ENCODE results near the gene RAB3B. TPM values are rescaled to one million over a fixed set of nuclear protein-coding genes. Genes with fewer than 3 reads are reported as not detected.
"Not testable (repeated sequence)": the region's sequence is repeated elsewhere in the genome, so short reads cannot be mapped to it uniquely, and the experiment has no call there.

Gene RAB3B
- total and polyA plus RNA-seq, 4 experiments from 2014 or later, result 0.06 TPM; not detected in 2

- no peaks in the 10 kb centered on the region for H3K27me3 Mint-ChIP-seq
- Histone ChIP-seq H3K27me3 (ENCODE audit: insufficient read depth, low read length) (no peaks in the 10 kb centered on the region), H3K4me1 (ENCODE audit: insufficient read depth, low read length) (peaks cover 33% of the 10 kb centered on the region), H3K36me3 (ENCODE audit: insufficient read depth, low read length) (no peaks in the 10 kb centered on the region), H3K4me3 (ENCODE audit: low read length in 2 of 2) (peak overlapping the region; percentile 80 to 88), H3K27ac (ENCODE audit: low read depth, low read length) (peak overlapping the region; percentile 81), H3K9me3 (ENCODE audit: control insufficient read depth in 1 of 2, low read length in 2 of 2) (no peaks in the 10 kb centered on the region)
- peak overlapping the region; percentile 13 to 99 (median 96) for H3K27ac Mint-ChIP-seq
- H3K9me3 Mint-ChIP-seq, result no peaks in the 10 kb centered on the region
- intact Hi-C loops (cut with micrococcal nuclease), result loop anchor here (2.0 to 5.0 kb wide), 2 partner anchors 335 to 671 kb away; partner anchors contain the start of gene CC2D1B
- H3K4me1 Mint-ChIP-seq, result peaks cover 31 to 49% (median 35%) of the 10 kb centered on the region in 4 donors
- CTCF ChIA-PET (ENCODE audit: partially characterized antibody), result no interaction called here
- POLR2A ChIA-PET (ENCODE audit: partially characterized antibody), result interaction anchor here (1.3 to 2.1 kb wide), 5 partner anchors 16 to 154 kb away, joined by 3 to 67 read pairs (median 7); partner anchors contain the start of genes BTF3L4, NRDC and TXNDC12
- peak overlapping the region; percentile 86 to 96 (median 93) for H3K4me3 Mint-ChIP-seq
- peak in 1 of 5 donors; percentile 1 for DNase-seq
- peaks cover 12 to 31% of the 10 kb centered on the region in 2 donors for H3K36me3 Mint-ChIP-seq
Observed at GRCh38 chr1:52032124-52032784, 41.8 kb upstream of the RAB3B start.

DNA sequence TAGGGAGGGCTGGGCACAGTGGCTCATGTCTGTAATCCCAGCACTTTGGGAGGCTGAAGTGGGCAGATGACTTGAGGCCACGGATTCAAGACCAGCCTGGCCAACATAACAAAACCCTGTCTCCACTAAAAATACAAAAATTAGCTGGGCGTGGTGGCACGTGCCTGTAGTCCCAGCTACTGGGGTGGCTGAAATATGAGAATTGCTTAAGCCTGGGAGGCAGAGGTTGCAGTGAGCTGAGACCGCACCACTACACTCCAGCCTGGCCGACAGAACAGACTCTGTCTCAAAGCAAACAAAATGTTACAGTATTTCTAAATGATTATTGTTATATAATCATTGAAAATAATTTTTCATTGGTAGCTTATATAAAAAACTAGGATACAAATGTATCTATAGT lies 38.3 kb upstream of the RAB3B start:
- POLR2A ChIA-PET (ENCODE audit: partially characterized antibody), result interaction anchor here (1.5 kb wide), 1 partner anchor 27 kb away, joined by 7 read pairs; the partner anchor contains the start of genes BTF3L4 and TXNDC12
- H3K9me3 Mint-ChIP-seq; H3K27me3 ChIP-seq (ENCODE audit: insufficient read depth, low read length); H3K9me3 ChIP-seq (ENCODE audit: control insufficient read depth in 1 of 2, low read length in 2 of 2); H3K4me3 Mint-ChIP-seq; H3K36me3 ChIP-seq (ENCODE audit: insufficient read depth, low read length); H3K27me3 Mint-ChIP-seq; H3K4me3 ChIP-seq (ENCODE audit: low read length in 2 of 2); DNase-seq; CTCF ChIA-PET (ENCODE audit: partially characterized antibody); H3K27ac Mint-ChIP-seq; intact Hi-C loops (cut with micrococcal nuclease); H3K27ac ChIP-seq (ENCODE audit: low read depth, low read length): not testable (repeated sequence)
- peaks cover 30% of the 10 kb centered on the region for H3K4me1 ChIP-seq (ENCODE audit: insufficient read depth, low read length)
- H3K4me1 Mint-ChIP-seq, result peaks cover 26 to 44% (median 31%) of the 10 kb centered on the region in 4 donors
- H3K36me3 Mint-ChIP-seq, result peaks cover 23 to 44% of the 10 kb centered on the region in 2 donors

DNA sequence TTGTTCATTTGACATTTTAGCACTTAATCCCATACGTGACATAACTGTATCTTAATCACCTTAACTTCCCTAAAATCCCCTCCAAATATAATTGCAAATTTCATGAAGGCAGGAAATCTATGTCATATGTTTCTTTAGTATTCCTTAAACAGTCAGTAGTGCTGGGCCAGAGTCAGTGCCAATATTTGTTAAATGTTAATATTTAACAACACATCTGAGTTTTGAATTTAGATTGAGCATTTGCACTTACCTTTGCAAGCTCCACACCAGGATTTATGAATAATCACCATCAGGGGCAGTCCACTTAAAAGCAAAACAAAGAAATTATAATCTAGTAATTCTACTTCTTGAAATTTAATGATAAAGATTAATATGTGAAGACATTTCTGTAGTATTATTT lies 37.8 kb upstream of the RAB3B start:
- H3K4me1 ChIP-seq (ENCODE audit: insufficient read depth, low read length), result peaks cover 28% of the 10 kb centered on the region
- peaks cover 25 to 44% of the 10 kb centered on the region in 2 donors for H3K36me3 Mint-ChIP-seq
- no peak overlapping the region for H3K27ac Mint-ChIP-seq
- H3K27me3 Mint-ChIP-seq, result no peaks in the 10 kb centered on the region
- POLR2A ChIA-PET (ENCODE audit: partially characterized antibody), result interaction anchor here (1.5 kb wide), 1 partner anchor 27 kb away, joined by 7 read pairs; the partner anchor contains the start of genes BTF3L4 and TXNDC12
- no peaks in the 10 kb centered on the region for H3K9me3 ChIP-seq (ENCODE audit: control insufficient read depth in 1 of 2, low read length in 2 of 2)
- intact Hi-C loops (cut with micrococcal nuclease), result no loop called here
- DNase-seq, result no peak
- H3K4me3 ChIP-seq (ENCODE audit: low read length in 2 of 2), result no peak overlapping the region
- H3K9me3 Mint-ChIP-seq, result no peaks in the 10 kb centered on the region
- H3K4me1 Mint-ChIP-seq, result peaks cover 26 to 39% (median 27%) of the 10 kb centered on the region in 4 donors
- no peak overlapping the region for H3K27ac ChIP-seq (ENCODE audit: low read depth, low read length)
- CTCF ChIA-PET (ENCODE audit: partially characterized antibody), result no interaction called here
- peaks cover 11% of the 10 kb centered on the region for H3K36me3 ChIP-seq (ENCODE audit: insufficient read depth, low read length)
- no peak overlapping the region for H3K4me3 Mint-ChIP-seq
- no peaks in the 10 kb centered on the region for H3K27me3 ChIP-seq (ENCODE audit: insufficient read depth, low read length)

GRCh38 chr1:52026278-52026677 lies 35.8 kb upstream of the RAB3B start:
- ChIA-PET POLR2A (ENCODE audit: partially characterized antibody) (no interaction called here), CTCF (ENCODE audit: partially characterized antibody) (no interaction called here)
- Mint-ChIP-seq H3K4me1 (peaks cover 11 to 20% (median 14%) of the 10 kb centered on the region in 4 donors), H3K27me3 (no peaks in the 10 kb centered on the region), H3K27ac (peak overlapping the region in 1 of 7 donors; percentile 19), H3K9me3 (no peaks in the 10 kb centered on the region), H3K36me3 (peaks cover 40 to 56% of the 10 kb centered on the region in 2 donors), H3K4me3 (no peak overlapping the region)
- Histone ChIP-seq H3K36me3 (ENCODE audit: insufficient read depth, low read length) (peaks cover 15% of the 10 kb centered on the region), H3K4me3 (ENCODE audit: low read length in 2 of 2) (no peak overlapping the region), H3K4me1 (ENCODE audit: insufficient read depth, low read length) (peaks cover 11% of the 10 kb centered on the region), H3K9me3 (ENCODE audit: control insufficient read depth in 1 of 2, low read length in 2 of 2) (no peaks in the 10 kb centered on the region), H3K27ac (ENCODE audit: low read depth, low read length) (no peak overlapping the region), H3K27me3 (ENCODE audit: insufficient read depth, low read length) (no peaks in the 10 kb centered on the region)
- intact Hi-C loops (cut with micrococcal nuclease), result no loop called here
- DNase-seq, result no peak

GRCh38 chr1:52022133-52022532 lies 31.6 kb upstream of the RAB3B start:
- no peaks in the 10 kb centered on the region for H3K27me3 Mint-ChIP-seq
- H3K36me3 Mint-ChIP-seq, result peaks cover 47 to 54% of the 10 kb centered on the region in 2 donors
- H3K4me1 ChIP-seq (ENCODE audit: insufficient read depth, low read length), result no peaks in the 10 kb centered on the region
- H3K9me3 Mint-ChIP-seq, result no peaks in the 10 kb centered on the region
- intact Hi-C loops (cut with micrococcal nuclease), result no loop called here
- H3K27ac ChIP-seq (ENCODE audit: low read depth, low read length), result no peak overlapping the region
- H3K4me1 Mint-ChIP-seq, result peaks cover 0 to 6% (median 3%) of the 10 kb centered on the region in 4 donors
- H3K27me3 ChIP-seq (ENCODE audit: insufficient read depth, low read length), result no peaks in the 10 kb centered on the region
- H3K36me3 ChIP-seq (ENCODE audit: insufficient read depth, low read length), result peaks cover 22% of the 10 kb centered on the region
- H3K27ac Mint-ChIP-seq, result no peak overlapping the region
- DNase-seq, result no peak
- ChIA-PET POLR2A (ENCODE audit: partially characterized antibody) (no interaction called here), CTCF (ENCODE audit: partially characterized antibody) (no interaction called here)
- H3K4me3 ChIP-seq (ENCODE audit: low read length in 2 of 2), result no peak overlapping the region
- H3K4me3 Mint-ChIP-seq, result no peak overlapping the region
- no peaks in the 10 kb centered on the region for H3K9me3 ChIP-seq (ENCODE audit: control insufficient read depth in 1 of 2, low read length in 2 of 2)

DNA sequence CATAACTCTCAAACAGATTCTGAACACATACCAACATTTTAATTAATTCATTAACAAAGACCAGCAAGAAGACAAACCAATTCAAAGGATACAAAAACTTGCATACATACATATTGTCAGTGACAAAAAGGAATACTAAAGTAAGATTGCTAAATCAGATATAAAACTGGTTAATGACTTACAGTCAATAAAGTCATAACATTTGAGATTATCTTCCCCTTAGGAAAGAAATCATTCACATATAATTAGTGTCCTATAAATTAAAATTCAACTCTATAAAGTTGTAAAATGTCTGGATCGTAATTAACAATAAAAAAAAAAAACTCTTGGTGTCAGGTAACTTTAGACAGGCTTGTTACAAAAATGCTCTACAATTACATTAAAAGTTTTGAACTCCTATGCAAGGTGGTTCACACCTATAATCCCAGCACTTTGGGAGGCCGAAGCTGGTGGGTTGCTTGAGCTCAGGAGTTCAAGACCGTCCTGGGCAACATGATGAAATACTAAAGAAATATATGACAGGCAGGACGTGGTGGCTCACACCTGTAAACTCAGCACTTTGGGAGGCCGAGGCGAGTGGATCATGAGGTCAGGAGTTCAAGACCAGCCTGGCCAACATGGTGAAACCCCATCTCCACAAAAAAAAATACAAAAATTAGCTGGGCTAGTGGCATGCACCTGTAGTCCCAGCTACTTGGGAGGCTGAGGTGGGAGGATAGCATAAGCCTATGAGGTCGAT lies 17.7 kb upstream of the RAB3B start:
- Mint-ChIP-seq H3K27me3 (peaks cover 10 to 14% of the 10 kb centered on the region in 2 donors), H3K27ac (no peak overlapping the region), H3K4me3 (no peak overlapping the region), H3K9me3 (no peaks in the 10 kb centered on the region), H3K4me1 (no peaks in the 10 kb centered on the region), H3K36me3 (no peaks in the 10 kb centered on the region)
- Histone ChIP-seq H3K27me3 (ENCODE audit: insufficient read depth, low read length) (no peaks in the 10 kb centered on the region), H3K4me3 (ENCODE audit: low read length in 2 of 2) (no peak overlapping the region), H3K9me3 (ENCODE audit: control insufficient read depth in 1 of 2, low read length in 2 of 2) (no peaks in the 10 kb centered on the region), H3K4me1 (ENCODE audit: insufficient read depth, low read length) (no peaks in the 10 kb centered on the region), H3K27ac (ENCODE audit: low read depth, low read length) (no peak overlapping the region), H3K36me3 (ENCODE audit: insufficient read depth, low read length) (no peaks in the 10 kb centered on the region)
- intact Hi-C loops (cut with micrococcal nuclease), result no loop called here
- no peak for DNase-seq
- CTCF ChIA-PET (ENCODE audit: partially characterized antibody), result no interaction called here
- POLR2A ChIA-PET (ENCODE audit: partially characterized antibody), result no interaction called here

DNA sequence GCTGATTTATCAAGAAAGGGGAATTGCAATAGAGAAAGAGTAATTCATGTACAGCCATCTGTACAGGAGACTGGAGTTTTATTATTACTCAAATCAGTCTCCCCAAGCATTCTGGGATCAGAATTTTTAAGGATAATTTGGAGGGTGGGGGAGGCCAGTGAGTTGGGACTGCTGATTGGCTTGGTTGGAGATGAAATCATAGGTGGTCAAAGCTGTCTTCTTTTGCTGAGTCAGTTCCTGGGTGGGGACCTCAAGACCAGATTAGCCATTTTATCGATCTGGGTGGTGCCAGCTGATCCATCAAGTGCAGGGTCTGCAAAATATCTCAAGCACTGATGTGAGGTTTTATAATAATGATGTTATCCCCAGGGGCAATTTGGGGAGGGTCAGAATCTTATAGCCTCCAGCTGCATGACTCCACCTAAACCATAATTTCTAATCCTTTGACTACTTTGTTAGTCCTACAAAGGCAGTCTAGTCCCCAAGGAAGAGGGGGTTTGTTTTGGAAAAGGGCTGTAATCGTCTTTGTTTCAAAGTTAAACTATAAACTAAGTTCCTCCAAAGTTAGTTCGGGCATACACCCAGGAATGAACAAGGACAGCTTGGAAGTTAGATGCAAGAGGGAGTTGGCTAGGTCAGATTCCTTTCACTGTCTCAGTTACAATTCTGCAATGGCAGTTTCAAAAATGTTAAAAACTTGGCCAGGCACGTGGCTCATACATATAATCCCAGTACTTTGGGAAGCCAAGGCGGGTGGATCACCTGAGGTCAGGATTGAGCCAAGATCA lies 16.9 kb upstream of the RAB3B start:
- Mint-ChIP-seq H3K27me3 (peaks cover 12 to 15% of the 10 kb centered on the region in 2 donors), H3K4me3 (no peak overlapping the region), H3K4me1 (no peaks in the 10 kb centered on the region), H3K36me3 (no peaks in the 10 kb centered on the region), H3K27ac (no peak overlapping the region), H3K9me3 (no peaks in the 10 kb centered on the region)
- intact Hi-C loops (cut with micrococcal nuclease), result no loop called here
- H3K4me3 ChIP-seq (ENCODE audit: low read length in 2 of 2), result no peak overlapping the region
- CTCF ChIA-PET (ENCODE audit: partially characterized antibody), result no interaction called here
- H3K27me3 ChIP-seq (ENCODE audit: insufficient read depth, low read length), result no peaks in the 10 kb centered on the region
- no peaks in the 10 kb centered on the region for H3K36me3 ChIP-seq (ENCODE audit: insufficient read depth, low read length)
- POLR2A ChIA-PET (ENCODE audit: partially characterized antibody), result no interaction called here
- no peak overlapping the region for H3K27ac ChIP-seq (ENCODE audit: low read depth, low read length)
- no peaks in the 10 kb centered on the region for H3K4me1 ChIP-seq (ENCODE audit: insufficient read depth, low read length)
- no peaks in the 10 kb centered on the region for H3K9me3 ChIP-seq (ENCODE audit: control insufficient read depth in 1 of 2, low read length in 2 of 2)
- DNase-seq, result no peak
